ENCODE results near the gene ADGRF3. TPM values are rescaled to one million over a fixed set of nuclear protein-coding genes. Genes with fewer than 3 reads are reported as not detected.
A peak's percentile ranks its signal among the peaks of the same experiment; 100 is the strongest.

Gene ADGRF3
- total and polyA plus RNA-seq, 2 experiments from 2014 or later = 0.24 TPM; not detected in 1

DNA sequence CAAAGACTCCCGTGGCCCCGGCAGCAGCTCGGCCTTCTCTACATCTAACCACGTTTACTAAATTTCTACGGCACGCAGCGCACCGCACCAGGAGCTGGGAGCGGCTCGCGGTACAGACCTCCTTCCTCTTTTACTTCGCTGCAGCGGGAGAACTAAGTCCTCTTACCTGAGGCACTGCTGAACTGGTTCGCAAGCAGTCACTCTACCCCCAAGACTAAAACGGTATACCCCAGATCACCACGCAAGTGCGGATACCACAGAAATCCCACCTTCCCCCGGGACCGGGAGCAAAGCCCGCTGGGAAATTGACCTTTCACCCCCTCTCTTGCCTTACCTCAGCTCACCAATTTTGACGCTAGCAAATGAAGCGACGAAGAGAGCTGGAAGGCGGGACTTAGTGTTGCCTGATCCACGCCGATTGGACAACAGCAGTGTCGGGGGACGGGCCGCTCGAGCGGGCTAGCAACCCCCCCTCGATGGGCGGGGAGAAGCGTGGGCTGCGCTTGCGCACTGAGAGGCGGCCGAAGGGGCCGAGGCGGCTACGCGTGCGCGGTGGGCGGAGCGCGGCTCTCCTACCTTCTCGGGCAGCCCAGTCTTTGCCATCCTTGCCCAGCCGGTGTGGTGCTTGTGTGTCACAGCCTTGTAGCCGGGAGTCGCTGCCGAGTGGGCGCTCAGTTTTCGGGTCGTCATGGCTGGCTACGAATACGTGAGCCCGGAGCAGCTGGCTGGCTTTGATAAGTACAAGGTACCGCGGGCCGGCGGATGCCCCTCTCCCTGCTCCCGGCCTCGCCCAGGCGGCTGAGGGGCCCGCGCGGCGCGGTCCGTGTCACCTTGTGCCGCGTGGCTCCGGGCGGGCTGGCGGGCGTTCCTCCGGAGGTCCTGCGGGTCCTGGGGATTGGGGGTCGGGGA, 790 bp downstream of the ADGRF3 start, which contains the start of gene SELENOI:
Gene SELENOI, plus strand, starts transcription at position 599 of the 909 bp plus-strand sequence. Its CDS starts 90 bp downstream, at position 689.
- no peaks in the 10 kb centered on the region for H3K9me3 ChIP-seq (ENCODE audit: low read depth)
- peak within 1 kb of the TSS; percentile 88 for H3K27ac ChIP-seq
- H3K36me3 ChIP-seq (ENCODE audit: low read depth) = no peaks in the 10 kb centered on the region
- 1% methylated on average over 67 to 76 of the region's 80 CpGs for WGBS, 2 experiments (ENCODE audit: low coverage in 1 of 2, low lambda C conversion rate in 2 of 2, missing lambda C conversion rate in 2 of 2)
- peaks cover 18% of the 10 kb centered on the region for H3K4me1 ChIP-seq (ENCODE audit: insufficient read depth)
- peaks cover 7% of the 10 kb centered on the region; the same call in 1 of the 2 replicates for H4K20me1 ChIP-seq (ENCODE audit: insufficient read depth)
- peaks cover 16% of the 10 kb centered on the region; the same call in 1 of the 2 replicates for H3F3A ChIP-seq (ENCODE audit: insufficient read depth)
- H3K9ac ChIP-seq = peak within 1 kb of the TSS; percentile 94
- peak within 1 kb of the TSS; percentile 92 for H3K4me3 ChIP-seq
- in situ Hi-C loops (cut with MboI) = no loop called here
- peak within 1 kb of the TSS; percentile 97 for H3K4me2 ChIP-seq (ENCODE audit: unreplicated experiment)
- H2AFZ ChIP-seq = peak within 1 kb of the TSS; percentile 92
- no peaks in the 10 kb centered on the region for H3K27me3 ChIP-seq (replicated peaks; ENCODE audit: insufficient read depth)
- no peak for TF ChIP-seq EZH2phosphoT487 (IDR thresholded peaks at IDR 0.05; ENCODE audit: insufficient read depth, low read depth)
- TF ChIP-seq EZH2 (IDR thresholded peaks at IDR 0.05; ENCODE audit: insufficient read depth, poor library complexity, severe bottlenecking) = no peak
- H3K9me2 ChIP-seq (ENCODE audit: insufficient read depth) = no peaks in the 10 kb centered on the region
- DNase-seq = peak; percentile 100
- H3K79me2 ChIP-seq (ENCODE audit: insufficient read depth) = peaks cover 62% of the 10 kb centered on the region

GRCh38 chr2:26345283-26345544, 1.4 kb downstream of the ADGRF3 start:
- Histone ChIP-seq H3K36me3 (ENCODE audit: low read depth) (no peaks in the 10 kb centered on the region), H3K9ac (peak overlapping the region; percentile 94), H3K27me3 (replicated peaks; ENCODE audit: insufficient read depth) (no peaks in the 10 kb centered on the region), H3F3A (ENCODE audit: insufficient read depth) (peaks cover 16% of the 10 kb centered on the region; the same call in 1 of the 2 replicates), H3K79me2 (ENCODE audit: insufficient read depth) (peaks cover 57% of the 10 kb centered on the region), H3K4me3 (peak overlapping the region; percentile 92), H3K4me2 (ENCODE audit: unreplicated experiment) (peak overlapping the region; percentile 97), H2AFZ (peak overlapping the region; percentile 92), H3K9me3 (ENCODE audit: low read depth) (no peaks in the 10 kb centered on the region), H3K9me2 (ENCODE audit: insufficient read depth) (no peaks in the 10 kb centered on the region), H3K27ac (peak overlapping the region; percentile 88), H4K20me1 (ENCODE audit: insufficient read depth) (peaks cover 7% of the 10 kb centered on the region; the same call in 1 of the 2 replicates), H3K4me1 (ENCODE audit: insufficient read depth) (peaks cover 18% of the 10 kb centered on the region)
- in situ Hi-C loops (cut with MboI) = no loop called here
- no peak for TF ChIP-seq EZH2 (IDR thresholded peaks at IDR 0.05; ENCODE audit: insufficient read depth, poor library complexity, severe bottlenecking)
- no peak for TF ChIP-seq EZH2phosphoT487 (IDR thresholded peaks at IDR 0.05; ENCODE audit: insufficient read depth, low read depth)
- no peak for DNase-seq
- 1% methylated on average over 9 of the region's 9 CpGs for WGBS, 2 experiments (ENCODE audit: low coverage in 1 of 2, low lambda C conversion rate in 2 of 2, missing lambda C conversion rate in 2 of 2)

DNA sequence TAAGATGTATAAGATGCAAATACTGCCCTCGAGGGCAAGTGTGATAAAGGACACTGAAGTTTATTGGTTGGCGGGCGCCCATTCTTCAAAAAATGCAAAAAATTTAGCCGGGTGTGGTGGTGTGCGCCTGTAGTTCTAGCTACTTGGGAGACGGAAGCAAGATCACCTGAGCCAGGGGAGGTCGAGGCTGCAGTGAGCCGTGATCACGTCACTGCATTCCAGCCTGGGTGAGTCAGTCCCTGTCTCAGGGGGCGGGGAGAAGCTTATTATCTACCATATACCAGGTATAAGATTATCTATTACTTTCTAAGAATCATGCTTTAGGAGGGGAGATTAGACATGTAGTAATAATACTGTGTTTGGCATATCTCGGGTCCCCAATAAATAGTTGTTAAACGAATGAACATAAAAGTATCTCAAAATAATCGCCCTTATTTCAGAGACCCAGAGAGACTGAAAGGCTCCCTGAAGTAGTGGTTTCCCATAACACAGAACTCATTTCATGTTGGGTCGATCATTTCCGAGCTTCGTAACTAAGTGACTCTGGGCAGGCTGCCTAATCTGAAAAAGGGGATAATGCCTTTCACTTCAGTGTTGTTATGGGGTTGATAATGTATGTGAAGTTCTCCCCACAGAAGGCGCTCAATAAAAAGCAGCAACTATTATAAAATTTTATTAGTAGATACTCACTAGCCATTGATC, 1.9 kb downstream of the ADGRF3 start:
- Histone ChIP-seq H3K27me3 (replicated peaks; ENCODE audit: insufficient read depth) (no peaks in the 10 kb centered on the region), H3K9ac (peak overlapping the region; percentile 94), H3K36me3 (ENCODE audit: low read depth) (no peaks in the 10 kb centered on the region), H2AFZ (peak overlapping the region; percentile 92), H3F3A (ENCODE audit: insufficient read depth) (peaks cover 16% of the 10 kb centered on the region; the same call in 1 of the 2 replicates), H3K4me1 (ENCODE audit: insufficient read depth) (peaks cover 18% of the 10 kb centered on the region), H4K20me1 (ENCODE audit: insufficient read depth) (peaks cover 7% of the 10 kb centered on the region; the same call in 1 of the 2 replicates), H3K4me3 (peak overlapping the region; percentile 92), H3K27ac (peak overlapping the region; percentile 88), H3K9me2 (ENCODE audit: insufficient read depth) (no peaks in the 10 kb centered on the region), H3K9me3 (ENCODE audit: low read depth) (no peaks in the 10 kb centered on the region), H3K4me2 (ENCODE audit: unreplicated experiment) (peak overlapping the region; percentile 97), H3K79me2 (ENCODE audit: insufficient read depth) (peaks cover 52% of the 10 kb centered on the region)
- WGBS, 2 experiments (ENCODE audit: low coverage in 1 of 2, low lambda C conversion rate in 2 of 2, missing lambda C conversion rate in 2 of 2) = 35 to 36% methylated on average over 17 of the region's 17 CpGs
- peak; percentile 51 for DNase-seq
- in situ Hi-C loops (cut with MboI) = no loop called here
- TF ChIP-seq EZH2phosphoT487 (IDR thresholded peaks at IDR 0.05; ENCODE audit: insufficient read depth, low read depth) (no peak), EZH2 (IDR thresholded peaks at IDR 0.05; ENCODE audit: insufficient read depth, poor library complexity, severe bottlenecking) (no peak)

- TF ChIP-seq EZH2 (IDR thresholded peaks at IDR 0.05; ENCODE audit: insufficient read depth, poor library complexity, severe bottlenecking) = no peak
- no peak for TF ChIP-seq EZH2phosphoT487 (IDR thresholded peaks at IDR 0.05; ENCODE audit: insufficient read depth, low read depth)
- Histone ChIP-seq H3K4me2 (ENCODE audit: unreplicated experiment) (no peak overlapping the region), H3K9me2 (ENCODE audit: insufficient read depth) (no peaks in the 10 kb centered on the region), H3K79me2 (ENCODE audit: insufficient read depth) (peaks cover 16% of the 10 kb centered on the region), H3K4me1 (ENCODE audit: insufficient read depth) (peaks cover 7% of the 10 kb centered on the region), H3K27ac (no peak overlapping the region), H3K9ac (no peak overlapping the region), H3K9me3 (ENCODE audit: low read depth) (no peaks in the 10 kb centered on the region), H4K20me1 (ENCODE audit: insufficient read depth) (no peaks in the 10 kb centered on the region), H3K36me3 (ENCODE audit: low read depth) (no peaks in the 10 kb centered on the region), H3K27me3 (replicated peaks; ENCODE audit: insufficient read depth) (no peaks in the 10 kb centered on the region), H3K4me3 (no peak overlapping the region), H3F3A (ENCODE audit: insufficient read depth) (0 out of 2 replicates have a peak, but pooled peaks cover 4% of the 10 kb centered on the region), H2AFZ (no peak overlapping the region)
- no peak for DNase-seq
- WGBS, 2 experiments (ENCODE audit: low coverage in 1 of 2, low lambda C conversion rate in 2 of 2, missing lambda C conversion rate in 2 of 2) = 91 to 94% methylated on average over 3 of the region's 3 CpGs
- in situ Hi-C loops (cut with MboI) = no loop called here
Measured at GRCh38 chr2:26340831-26341230, 5.8 kb downstream of the ADGRF3 start.

Data from GM23248 (cell line).